Activated CD4-positive, alpha-beta T cell treated with anti-CD3 and anti-CD28 coated beads, Interleukin-2, amount 50 U/mL, for 4 hours (primary cell): ENCODE data around the gene MACROH2A2.
"Not testable (repeated sequence)": the region's sequence is repeated elsewhere in the genome, so short reads cannot be mapped to it uniquely, and the experiment has no call there.

Experiments used
- DNase-seq, 2 experiments: peaks; one replicate each; pipeline ENCODE4 v3.0.0-alpha.2; 2020

MACROH2A2 gene

GRCh38 chr10:70068925-70069324 is 16.3 kb downstream of the MACROH2A2 start:
- DNase-seq: no peak

- DNase-seq: no peak
These were observed 16.7 kb downstream of the MACROH2A2 start for GRCh38 chr10:70069346-70069745.

GRCh38 chr10:70070834-70071233 is 18.2 kb downstream of the MACROH2A2 start:
- DNase-seq: no peak

- no peak for DNase-seq
These were observed 21.5 kb downstream of the MACROH2A2 start for GRCh38 chr10:70074165-70074564.

GRCh38 chr10:70074971-70075370 is 22.3 kb downstream of the MACROH2A2 start:
- DNase-seq: no peak

- no peak for DNase-seq
These were observed 25.7 kb downstream of the MACROH2A2 start for GRCh38 chr10:70078329-70078728.

GRCh38 chr10:70078937-70079336 is 26.3 kb downstream of the MACROH2A2 start:
- no peak for DNase-seq

- DNase-seq: not testable (repeated sequence)
These were observed 28.1 kb downstream of the MACROH2A2 start for GRCh38 chr10:70080789-70081188.

GRCh38 chr10:70084189-70084588 is 31.5 kb downstream of the MACROH2A2 start:
- no peak for DNase-seq

GRCh38 chr10:70085975-70086613 is 33.4 kb downstream of the MACROH2A2 start:
- DNase-seq: no peak

- DNase-seq: no peak
These were observed 35.1 kb downstream of the MACROH2A2 start for GRCh38 chr10:70087616-70088307.

- no peak for DNase-seq
These were observed 35.7 kb downstream of the MACROH2A2 start for GRCh38 chr10:70088308-70088698.

GRCh38 chr10:70090013-70090412 is 37.4 kb downstream of the MACROH2A2 start:
- no peak for DNase-seq

- DNase-seq: no peak
These were observed 38.3 kb downstream of the MACROH2A2 start for GRCh38 chr10:70090951-70091350.

- no peak for DNase-seq
These were observed 39.7 kb downstream of the MACROH2A2 start for GRCh38 chr10:70092389-70092718.

- no peak for DNase-seq
These were observed 40.8 kb downstream of the MACROH2A2 start for GRCh38 chr10:70093335-70093944.

- DNase-seq: no peak
These were observed 41.6 kb downstream of the MACROH2A2 start for GRCh38 chr10:70094250-70094649.

GRCh38 chr10:70096016-70096704 is 43.5 kb downstream of the MACROH2A2 start:
- no peak for DNase-seq

GRCh38 chr10:70096705-70097420 is 44.2 kb downstream of the MACROH2A2 start:
- no peak for DNase-seq

GRCh38 chr10:70097459-70097858 is 44.8 kb downstream of the MACROH2A2 start:
- DNase-seq: no peak

GRCh38 chr10:70098271-70098670 is 45.6 kb downstream of the MACROH2A2 start:
- no peak for DNase-seq

- DNase-seq: not testable (repeated sequence)
These were observed 48.5 kb downstream of the MACROH2A2 start for GRCh38 chr10:70101068-70101562.

- no peak for DNase-seq
These were observed 49.0 kb downstream of the MACROH2A2 start for GRCh38 chr10:70101668-70102067.
